GM19351 (cell line): ENCODE data around the gene GNB3.
"Not testable (repeated sequence)": the region's sequence is repeated elsewhere in the genome, so short reads cannot be mapped to it uniquely, and the experiment has no call there.

ENCODE experiments used
- ATAC-seq: cut with Tn5 transposase; IDR thresholded peaks from one replicate; pipeline ENCODE4 v1.9.1; 2021; ENCODE audit warnings: mild to moderate bottlenecking, moderate library complexity; ENCODE audit not compliant: unreplicated experiment

The GNB3 gene

GRCh38 chr12:6874015-6874368 lies 33.3 kb downstream of the GNB3 start:
- ATAC-seq = not testable (repeated sequence)

- not testable (repeated sequence) for ATAC-seq
Observed at GRCh38 chr12:6879824-6880223, 39.1 kb downstream of the GNB3 start.

- no peak for ATAC-seq
Observed at GRCh38 chr12:6883252-6883651, 42.5 kb downstream of the GNB3 start.

- ATAC-seq = no peak
Observed at GRCh38 chr12:6883683-6884082, 43.0 kb downstream of the GNB3 start.

- ATAC-seq = no peak
Observed at GRCh38 chr12:6884539-6884938, 43.8 kb downstream of the GNB3 start.

- ATAC-seq = not testable (repeated sequence)
Observed at GRCh38 chr12:6886206-6886999, 45.7 kb downstream of the GNB3 start.

GRCh38 chr12:6887460-6887859 lies 46.7 kb downstream of the GNB3 start:
- no peak for ATAC-seq

GRCh38 chr12:6888360-6888759 lies 47.6 kb downstream of the GNB3 start:
- no peak for ATAC-seq

GRCh38 chr12:6888794-6889193 lies 48.1 kb downstream of the GNB3 start:
- ATAC-seq = not testable (repeated sequence)

- ATAC-seq = not testable (repeated sequence)
Observed at GRCh38 chr12:6889775-6890573, 49.2 kb downstream of the GNB3 start.

GRCh38 chr12:6890789-6891645 lies 50.3 kb downstream of the GNB3 start:
- peak; percentile 92 for ATAC-seq

- peak; percentile 4 for ATAC-seq
Observed at GRCh38 chr12:6891646-6892001, 50.9 kb downstream of the GNB3 start.

- ATAC-seq = not testable (repeated sequence)
Observed at GRCh38 chr12:6892683-6893082, 52.0 kb downstream of the GNB3 start.

- ATAC-seq = no peak
Observed at GRCh38 chr12:6894321-6894720, 53.6 kb downstream of the GNB3 start.
